Liver (tissue), 3 donors: Measurements from ENCODE around the gene FOXM1.

ENCODE experiments used
- CTCF ChIP-seq: fragments of 150-350 bp; IDR thresholded peaks from 2 replicates; pipeline ENCODE4 v1.5.1; 2017; ENCODE audit warnings: improper control_type of control experiment, low read depth, low read length; ENCODE audit not compliant: missing input control
- FOXA2 ChIP-seq: IDR thresholded peaks from 2 replicates; pipeline ENCODE4 v1.6.1; 2016; ENCODE audit warnings: antibody characterized with exemption
- GABPA ChIP-seq, 2 donors: IDR thresholded peaks in 1 of 2; conservative IDR thresholded peaks in 1 of 2; 2 replicates each; pipeline ENCODE4 v1.6.1; 2016; ENCODE audit warnings: antibody characterized with exemption in 2 of 2, mild to moderate bottlenecking in 1 of 2, moderate library complexity in 1 of 2
- HNF4A ChIP-seq, 2 donors: conservative IDR thresholded peaks; 2 replicates each; pipeline ENCODE4 v1.6.1; 2016; ENCODE audit warnings: antibody characterized with exemption in 2 of 2, mild to moderate bottlenecking in 2 of 2
- RAD21 ChIP-seq, 2 donors: IDR thresholded peaks; 2 replicates each; pipeline ENCODE4 v1.6.1; 2016; ENCODE audit warnings: antibody characterized with exemption in 2 of 2, mild to moderate bottlenecking in 2 of 2
- TAF1 ChIP-seq: conservative IDR thresholded peaks from 2 replicates; pipeline ENCODE4 v1.6.1; 2016; ENCODE audit warnings: antibody characterized with exemption, mild to moderate bottlenecking
- ZBTB33 ChIP-seq: IDR thresholded peaks from 2 replicates; pipeline ENCODE4 v1.6.1; 2016; ENCODE audit warnings: antibody characterized with exemption
- donor health status: healthy.
- donor health status: healthy.

GRCh38 chr12:2864198-2864597, 12.8 kb downstream of the FOXM1 start:
- TF ChIP-seq GABPA (IDR thresholded peaks at IDR 0.05 in 1 of 2, conservative IDR thresholded peaks at IDR 0.05 in 1 of 2): no peak
- no peak for TF ChIP-seq CTCF
- no peak for TF ChIP-seq ZBTB33
- TF ChIP-seq HNF4A (conservative IDR thresholded peaks at IDR 0.05): no peak
- no peak for TF ChIP-seq TAF1
- no peak for TF ChIP-seq FOXA2
- no peak for TF ChIP-seq RAD21 (IDR thresholded peaks at IDR 0.05)
